ENCODE data around the gene MFAP4.

MFAP4 gene

GRCh38 chr17:19376811-19377210 is 10.2 kb downstream of the MFAP4 start:
- peak overlapping the region; percentile 65 for H3K4me3 ChIP-seq (ENCODE audit: severe bottlenecking)
- H3K27ac ChIP-seq (ENCODE audit: poor library complexity, severe bottlenecking): peak overlapping the region; percentile 90
- H3K9me3 ChIP-seq (ENCODE audit: severe bottlenecking): no peaks in the 10 kb centered on the region
- no peaks in the 10 kb centered on the region for H3K4me1 ChIP-seq (ENCODE audit: insufficient read depth, poor library complexity, severe bottlenecking)
- no peaks in the 10 kb centered on the region for H3K27me3 ChIP-seq (ENCODE audit: insufficient read depth, poor library complexity, severe bottlenecking)
- ATAC-seq (ENCODE audit: low read depth) (no peak), DNase-seq (ENCODE audit: low spot score) (no peak)
- H3K36me3 ChIP-seq (ENCODE audit: low read depth): peaks cover 28% of the 10 kb centered on the region
- TF ChIP-seq CTCF (IDR thresholded peaks at IDR 0.05; ENCODE audit: poor library complexity, severe bottlenecking): no peak

- H3K4me1 ChIP-seq (ENCODE audit: insufficient read depth, poor library complexity, severe bottlenecking): no peaks in the 10 kb centered on the region
- H3K9me3 ChIP-seq (ENCODE audit: severe bottlenecking): no peaks in the 10 kb centered on the region
- DNase-seq (ENCODE audit: low spot score) (no peak), ATAC-seq (ENCODE audit: low read depth) (no peak)
- H3K27me3 ChIP-seq (ENCODE audit: insufficient read depth, poor library complexity, severe bottlenecking): no peaks in the 10 kb centered on the region
- H3K27ac ChIP-seq (ENCODE audit: poor library complexity, severe bottlenecking): no peak overlapping the region
- H3K4me3 ChIP-seq (ENCODE audit: severe bottlenecking): no peak overlapping the region
- no peak for TF ChIP-seq CTCF (IDR thresholded peaks at IDR 0.05; ENCODE audit: poor library complexity, severe bottlenecking)
- H3K36me3 ChIP-seq (ENCODE audit: low read depth): peaks cover 18% of the 10 kb centered on the region
Observed at GRCh38 chr17:19375732-19376131, 11.3 kb downstream of the MFAP4 start.

- TF ChIP-seq CTCF (IDR thresholded peaks at IDR 0.05; ENCODE audit: poor library complexity, severe bottlenecking): no peak
- Histone ChIP-seq H3K36me3 (ENCODE audit: low read depth) (peaks cover 2% of the 10 kb centered on the region), H3K27me3 (ENCODE audit: insufficient read depth, poor library complexity, severe bottlenecking) (no peaks in the 10 kb centered on the region), H3K4me3 (ENCODE audit: severe bottlenecking) (no peak overlapping the region), H3K9me3 (ENCODE audit: severe bottlenecking) (no peaks in the 10 kb centered on the region), H3K4me1 (ENCODE audit: insufficient read depth, poor library complexity, severe bottlenecking) (no peaks in the 10 kb centered on the region), H3K27ac (ENCODE audit: poor library complexity, severe bottlenecking) (no peak overlapping the region)
- no peak for ATAC-seq (ENCODE audit: low read depth)
- no peak for DNase-seq (ENCODE audit: low spot score)
Observed at GRCh38 chr17:19374136-19374535, 12.9 kb downstream of the MFAP4 start.

GRCh38 chr17:19372866-19373504 is 14.0 kb downstream of the MFAP4 start:
- H3K27me3 ChIP-seq (ENCODE audit: insufficient read depth, poor library complexity, severe bottlenecking): no peaks in the 10 kb centered on the region
- no peak for TF ChIP-seq CTCF (IDR thresholded peaks at IDR 0.05; ENCODE audit: poor library complexity, severe bottlenecking)
- H3K27ac ChIP-seq (ENCODE audit: poor library complexity, severe bottlenecking): no peak overlapping the region
- no peaks in the 10 kb centered on the region for H3K36me3 ChIP-seq (ENCODE audit: low read depth)
- DNase-seq (ENCODE audit: low spot score) (no peak), ATAC-seq (ENCODE audit: low read depth) (no peak)
- no peak overlapping the region for H3K4me3 ChIP-seq (ENCODE audit: severe bottlenecking)
- no peaks in the 10 kb centered on the region for H3K4me1 ChIP-seq (ENCODE audit: insufficient read depth, poor library complexity, severe bottlenecking)
- H3K9me3 ChIP-seq (ENCODE audit: severe bottlenecking): no peaks in the 10 kb centered on the region

- DNase-seq (ENCODE audit: low spot score) (no peak), ATAC-seq (ENCODE audit: low read depth) (no peak)
- Histone ChIP-seq H3K4me3 (ENCODE audit: severe bottlenecking) (no peak overlapping the region), H3K4me1 (ENCODE audit: insufficient read depth, poor library complexity, severe bottlenecking) (no peaks in the 10 kb centered on the region), H3K9me3 (ENCODE audit: severe bottlenecking) (no peaks in the 10 kb centered on the region), H3K27ac (ENCODE audit: poor library complexity, severe bottlenecking) (no peak overlapping the region), H3K36me3 (ENCODE audit: low read depth) (no peaks in the 10 kb centered on the region), H3K27me3 (ENCODE audit: insufficient read depth, poor library complexity, severe bottlenecking) (no peaks in the 10 kb centered on the region)
- no peak for TF ChIP-seq CTCF (IDR thresholded peaks at IDR 0.05; ENCODE audit: poor library complexity, severe bottlenecking)
Observed at GRCh38 chr17:19372439-19372838, 14.6 kb downstream of the MFAP4 start.

Data from RWPE2 (cell line).